Measurements from ENCODE around the gene MYLK4.
A peak's percentile ranks its signal among the peaks of the same experiment; 100 is the strongest.

MYLK4 gene

DNA sequence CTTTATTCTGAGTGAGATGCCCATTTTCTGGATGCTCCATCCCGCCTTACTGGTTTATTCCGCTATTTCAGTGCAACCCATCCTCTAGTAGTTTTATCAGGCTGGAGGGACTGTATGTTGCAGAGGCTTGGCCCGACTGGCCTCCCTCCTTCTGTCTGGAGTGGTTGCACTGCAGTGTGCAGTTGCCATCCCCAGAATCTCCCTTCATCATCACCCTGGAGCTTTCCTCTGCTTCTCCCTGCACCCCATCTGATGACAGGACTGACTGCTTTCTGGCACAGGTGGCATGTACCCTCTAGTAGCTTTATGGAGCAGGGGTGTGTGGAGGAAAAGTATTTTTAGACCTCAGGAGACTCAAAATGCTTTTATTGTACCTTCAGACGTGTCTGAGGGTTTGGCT lies 35.5 kb upstream of the MYLK4 start:
- H2AFZ ChIP-seq (ENCODE audit: low read length): no peak overlapping the region
- peaks cover 50% of the 10 kb centered on the region; the same call in 1 of the 2 replicates for H3K36me3 ChIP-seq (ENCODE audit: insufficient read depth, low read length)
- H3F3A ChIP-seq (ENCODE audit: low read depth): no peaks in the 10 kb centered on the region
- TF ChIP-seq, protein P1, sequence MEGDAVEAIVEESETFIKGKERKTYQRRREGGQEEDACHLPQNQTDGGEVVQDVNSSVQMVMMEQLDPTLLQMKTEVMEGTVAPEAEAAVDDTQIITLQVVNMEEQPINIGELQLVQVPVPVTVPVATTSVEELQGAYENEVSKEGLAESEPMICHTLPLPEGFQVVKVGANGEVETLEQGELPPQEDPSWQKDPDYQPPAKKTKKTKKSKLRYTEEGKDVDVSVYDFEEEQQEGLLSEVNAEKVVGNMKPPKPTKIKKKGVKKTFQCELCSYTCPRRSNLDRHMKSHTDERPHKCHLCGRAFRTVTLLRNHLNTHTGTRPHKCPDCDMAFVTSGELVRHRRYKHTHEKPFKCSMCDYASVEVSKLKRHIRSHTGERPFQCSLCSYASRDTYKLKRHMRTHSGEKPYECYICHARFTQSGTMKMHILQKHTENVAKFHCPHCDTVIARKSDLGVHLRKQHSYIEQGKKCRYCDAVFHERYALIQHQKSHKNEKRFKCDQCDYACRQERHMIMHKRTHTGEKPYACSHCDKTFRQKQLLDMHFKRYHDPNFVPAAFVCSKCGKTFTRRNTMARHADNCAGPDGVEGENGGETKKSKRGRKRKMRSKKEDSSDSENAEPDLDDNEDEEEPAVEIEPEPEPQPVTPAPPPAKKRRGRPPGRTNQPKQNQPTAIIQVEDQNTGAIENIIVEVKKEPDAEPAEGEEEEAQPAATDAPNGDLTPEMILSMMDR (conservative IDR thresholded peaks at IDR 0.05; ENCODE audit: low read length): no peak
- no peak for TF ChIP-seq EZH2phosphoT487 (IDR thresholded peaks at IDR 0.05; ENCODE audit: borderline replicate concordance)
- H3K9ac ChIP-seq (ENCODE audit: low read depth, low read length, poor library complexity, severe bottlenecking): no peak overlapping the region
- H4K20me1 ChIP-seq (ENCODE audit: insufficient read depth, low read length, poor library complexity, severe bottlenecking): no peaks in the 10 kb centered on the region
- no peaks in the 10 kb centered on the region for H3K27me3 ChIP-seq (ENCODE audit: insufficient read depth, low read length, poor library complexity, severe bottlenecking)
- H3K4me3 ChIP-seq (ENCODE audit: low read length, poor library complexity, severe bottlenecking): no peak overlapping the region
- H3K9me2 ChIP-seq (replicated peaks; ENCODE audit: low read depth, low read length): no peaks in the 10 kb centered on the region
- no peak overlapping the region for H3K4me2 ChIP-seq (ENCODE audit: low read depth, low read length, poor library complexity, severe bottlenecking)
- H3K4me1 ChIP-seq (ENCODE audit: insufficient read depth, low read length, poor library complexity, severe bottlenecking): peaks cover 34% of the 10 kb centered on the region
- H3K9me3 ChIP-seq (ENCODE audit: insufficient read depth, low read depth, low read length): no peaks in the 10 kb centered on the region
- H3K79me2 ChIP-seq (ENCODE audit: insufficient read depth, low read length): peaks cover 55% of the 10 kb centered on the region

DNA sequence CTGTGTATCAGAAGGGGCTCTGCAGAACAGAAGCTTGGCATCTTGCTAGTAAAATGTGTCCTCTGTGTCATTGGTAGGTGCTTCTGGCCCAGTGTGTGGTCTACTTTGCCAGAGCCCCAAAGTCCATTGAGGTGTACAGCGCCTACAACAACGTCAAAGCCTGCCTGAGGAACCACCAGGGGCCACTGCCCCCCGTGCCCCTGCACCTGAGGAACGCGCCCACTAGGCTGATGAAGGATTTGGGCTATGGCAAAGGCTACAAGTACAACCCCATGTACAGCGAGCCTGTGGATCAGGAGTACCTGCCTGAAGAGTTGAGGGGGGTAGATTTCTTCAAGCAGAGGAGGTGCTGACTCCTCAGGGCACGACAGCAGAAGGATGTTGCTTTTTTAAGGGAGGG lies 34.2 kb upstream of the MYLK4 start:
- Histone ChIP-seq H3F3A (ENCODE audit: low read depth) (no peaks in the 10 kb centered on the region), H3K9ac (ENCODE audit: low read depth, low read length, poor library complexity, severe bottlenecking) (peak overlapping the region; percentile 55), H3K9me3 (ENCODE audit: insufficient read depth, low read depth, low read length) (no peaks in the 10 kb centered on the region), H3K27me3 (ENCODE audit: insufficient read depth, low read length, poor library complexity, severe bottlenecking) (no peaks in the 10 kb centered on the region), H3K79me2 (ENCODE audit: insufficient read depth, low read length) (peaks cover 68% of the 10 kb centered on the region), H4K20me1 (ENCODE audit: insufficient read depth, low read length, poor library complexity, severe bottlenecking) (no peaks in the 10 kb centered on the region), H3K4me1 (ENCODE audit: insufficient read depth, low read length, poor library complexity, severe bottlenecking) (peaks cover 34% of the 10 kb centered on the region), H2AFZ (ENCODE audit: low read length) (no peak overlapping the region), H3K9me2 (replicated peaks; ENCODE audit: low read depth, low read length) (no peaks in the 10 kb centered on the region), H3K4me3 (ENCODE audit: low read length, poor library complexity, severe bottlenecking) (peak overlapping the region; percentile 51), H3K4me2 (ENCODE audit: low read depth, low read length, poor library complexity, severe bottlenecking) (peak overlapping the region; percentile 70), H3K36me3 (ENCODE audit: insufficient read depth, low read length) (peaks cover 64% of the 10 kb centered on the region; the same call in 1 of the 2 replicates)
- no peak for TF ChIP-seq EZH2phosphoT487 (IDR thresholded peaks at IDR 0.05; ENCODE audit: borderline replicate concordance)
- TF ChIP-seq, protein P1 (conservative IDR thresholded peaks at IDR 0.05; ENCODE audit: low read length): no peak

DNA sequence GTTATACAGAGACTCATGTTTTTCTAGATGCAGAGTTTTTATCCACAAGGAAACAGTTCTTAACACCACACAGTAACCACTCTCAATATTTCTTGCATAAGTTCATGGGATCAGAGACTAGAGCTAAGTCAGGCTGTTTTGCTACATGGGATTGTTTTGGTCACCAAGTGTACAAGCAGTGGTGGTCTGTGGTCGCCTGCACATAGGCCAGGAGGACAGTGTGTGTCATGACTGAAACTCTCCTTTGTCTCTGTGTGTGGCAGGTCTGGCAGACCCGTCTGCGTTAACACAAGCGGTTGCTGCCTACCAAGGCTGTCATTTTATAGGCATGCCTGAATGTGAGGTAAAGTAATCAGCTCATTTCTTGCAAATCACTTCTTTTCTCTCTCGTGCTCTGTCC lies 33.3 kb upstream of the MYLK4 start:
- Histone ChIP-seq H3K79me2 (ENCODE audit: insufficient read depth, low read length) (peaks cover 77% of the 10 kb centered on the region), H2AFZ (ENCODE audit: low read length) (no peak overlapping the region), H3K9me2 (replicated peaks; ENCODE audit: low read depth, low read length) (no peaks in the 10 kb centered on the region), H3K4me2 (ENCODE audit: low read depth, low read length, poor library complexity, severe bottlenecking) (peak overlapping the region; percentile 70), H3K9me3 (ENCODE audit: insufficient read depth, low read depth, low read length) (no peaks in the 10 kb centered on the region), H3K4me3 (ENCODE audit: low read length, poor library complexity, severe bottlenecking) (peak overlapping the region; percentile 51), H4K20me1 (ENCODE audit: insufficient read depth, low read length, poor library complexity, severe bottlenecking) (no peaks in the 10 kb centered on the region), H3K36me3 (ENCODE audit: insufficient read depth, low read length) (peaks cover 72% of the 10 kb centered on the region; the same call in 1 of the 2 replicates), H3K27me3 (ENCODE audit: insufficient read depth, low read length, poor library complexity, severe bottlenecking) (no peaks in the 10 kb centered on the region), H3K4me1 (ENCODE audit: insufficient read depth, low read length, poor library complexity, severe bottlenecking) (peaks cover 34% of the 10 kb centered on the region), H3K9ac (ENCODE audit: low read depth, low read length, poor library complexity, severe bottlenecking) (peak overlapping the region; percentile 55), H3F3A (ENCODE audit: low read depth) (no peaks in the 10 kb centered on the region)
- TF ChIP-seq, protein P1 (conservative IDR thresholded peaks at IDR 0.05; ENCODE audit: low read length): no peak
- no peak for TF ChIP-seq EZH2phosphoT487 (IDR thresholded peaks at IDR 0.05; ENCODE audit: borderline replicate concordance)

All from Loucy (cell line).